Activated T-cell treated with anti-CD3 and anti-CD28 coated beads for 1 hour (primary cell): ENCODE measurements around the gene AKR1C2.
"Not testable (repeated sequence)": the region's sequence is repeated elsewhere in the genome, so short reads cannot be mapped to it uniquely, and the experiment has no call there.

ENCODE experiments used
- DNase-seq: peaks from one replicate; pipeline ENCODE4 v3.0.0-alpha.2; 2020; ENCODE audit warnings: low read depth

The AKR1C2 gene

DNA sequence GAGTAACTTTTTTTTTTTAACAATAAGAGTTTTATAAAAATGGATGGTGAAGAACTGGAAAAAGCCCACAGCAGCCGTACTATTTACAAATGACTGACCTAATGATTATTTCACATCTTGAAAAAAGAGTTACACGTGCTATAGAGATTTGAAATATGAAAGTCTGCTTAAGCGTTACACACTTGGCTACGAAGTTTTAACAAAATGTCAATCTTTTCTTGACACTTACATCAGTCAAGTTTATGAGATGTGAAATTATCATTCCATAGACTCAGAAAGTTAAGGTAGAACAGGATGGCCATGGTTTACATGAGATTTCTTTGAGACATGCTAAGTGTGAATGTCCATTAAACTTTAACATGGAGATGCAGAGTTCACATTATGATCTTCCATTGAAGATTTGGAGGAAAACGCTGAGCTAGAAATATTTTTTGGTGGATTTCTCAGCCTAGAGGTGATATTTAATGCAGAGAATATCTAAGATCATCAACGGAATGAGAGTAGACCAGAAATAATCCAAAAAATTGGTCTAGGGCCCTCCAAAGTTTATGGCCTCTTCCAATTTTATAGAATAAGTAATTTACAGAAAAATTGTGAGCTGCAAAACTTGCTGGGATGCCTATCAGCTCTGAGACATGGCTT is 15.5 kb downstream of the AKR1C2 start:
- DNase-seq, result not testable (repeated sequence)

DNA sequence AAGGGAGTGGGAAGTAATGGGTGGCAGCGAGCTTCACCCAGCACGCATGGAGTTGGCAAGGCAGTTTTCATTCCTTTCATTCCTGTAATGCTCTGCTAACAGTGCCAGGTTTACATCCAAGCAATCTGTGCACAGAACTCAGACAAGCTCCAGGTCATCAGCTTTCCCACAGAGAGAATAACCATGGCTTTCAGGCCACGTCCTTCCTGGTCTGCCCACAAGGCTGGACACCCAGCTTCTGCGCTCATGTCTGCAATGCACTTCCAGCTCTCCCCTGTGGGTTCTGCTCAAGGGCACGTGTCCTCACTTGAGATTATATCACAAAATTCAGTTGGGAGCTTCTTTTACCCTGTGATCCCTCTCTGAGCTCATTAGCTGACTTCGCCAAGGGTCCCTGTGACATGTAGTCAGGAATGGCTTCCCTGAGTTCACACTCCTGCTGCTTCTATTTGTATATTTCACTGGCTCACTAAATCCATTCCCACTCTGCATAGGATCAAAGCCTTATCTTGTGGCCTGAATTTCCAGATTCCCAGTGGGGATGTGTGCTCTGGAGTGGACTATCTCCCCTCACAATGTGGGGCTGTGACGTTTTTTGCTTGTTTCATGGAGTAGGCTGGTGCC is 18.6 kb downstream of the AKR1C2 start:
- DNase-seq, result no peak

DNA sequence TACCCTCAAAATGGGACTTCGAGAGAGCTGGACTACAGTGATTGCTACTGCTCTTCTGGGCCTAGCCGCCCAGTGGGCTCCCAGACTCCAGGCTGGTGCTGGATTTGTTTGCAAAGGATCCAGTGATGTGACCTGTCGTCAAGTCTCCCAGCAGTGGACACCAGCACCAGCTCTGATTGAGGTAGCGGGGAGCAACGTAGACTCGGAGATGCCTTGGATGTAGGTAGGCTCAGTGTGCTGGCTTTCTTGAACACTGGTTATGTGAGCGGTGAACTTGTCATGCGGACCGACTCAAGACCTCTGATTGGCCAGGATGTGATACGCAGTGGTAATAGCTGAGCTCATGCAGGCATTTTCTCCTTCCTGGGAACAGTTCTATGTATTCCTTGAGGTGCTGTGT is 19.4 kb downstream of the AKR1C2 start:
- no peak for DNase-seq

GRCh38 chr10:4983615-4984216 is 19.9 kb downstream of the AKR1C2 start:
- no peak for DNase-seq

- DNase-seq, result no peak
Measured at GRCh38 chr10:4982764-4983226, 20.9 kb downstream of the AKR1C2 start.

GRCh38 chr10:4981722-4982471 is 21.8 kb downstream of the AKR1C2 start:
- no peak for DNase-seq

GRCh38 chr10:4980793-4981192 is 22.9 kb downstream of the AKR1C2 start:
- no peak for DNase-seq

DNA sequence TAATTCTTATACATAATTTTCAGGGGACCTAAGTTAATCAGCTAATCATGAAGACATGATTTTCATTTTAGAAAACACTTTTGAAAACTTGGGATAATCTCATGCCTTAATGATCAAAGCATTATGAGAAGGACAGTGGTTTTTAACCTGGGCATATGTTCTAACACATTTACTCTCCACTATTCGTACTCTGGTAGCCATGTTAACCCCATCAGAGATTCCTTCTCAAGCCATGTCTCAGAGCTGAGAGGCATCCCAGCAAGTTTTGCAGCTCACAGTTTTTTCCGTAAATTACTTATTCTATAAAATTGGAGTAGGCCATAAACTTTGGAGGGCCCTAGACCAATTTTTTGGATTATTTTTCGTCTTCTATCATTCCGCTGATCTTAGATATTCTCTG is 24.8 kb downstream of the AKR1C2 start:
- no peak for DNase-seq

DNA sequence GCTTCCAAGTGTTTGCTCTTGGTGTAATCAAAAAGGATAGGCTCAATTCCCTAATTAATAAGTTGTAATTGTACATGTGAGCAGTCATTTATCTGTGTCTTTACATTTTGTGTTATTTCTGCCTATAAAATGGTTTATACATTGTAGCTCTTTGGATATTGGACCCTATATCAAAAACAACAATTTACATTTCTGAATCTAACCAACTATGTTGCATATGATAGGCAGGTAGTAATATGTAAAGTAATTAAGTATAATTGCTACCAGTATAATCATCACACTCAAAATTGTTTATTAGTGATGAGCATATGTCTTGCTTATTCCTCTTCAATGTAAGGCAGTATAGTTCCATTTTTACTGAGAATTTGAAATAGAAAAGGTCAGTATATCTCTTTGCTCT is 26.6 kb downstream of the AKR1C2 start:
- no peak for DNase-seq

- not testable (repeated sequence) for DNase-seq
Measured at GRCh38 chr10:4974400-4974799, 29.3 kb downstream of the AKR1C2 start.

GRCh38 chr10:4973294-4973693 is 30.4 kb downstream of the AKR1C2 start:
- DNase-seq, result not testable (repeated sequence)

- not testable (repeated sequence) for DNase-seq
Measured at GRCh38 chr10:4972369-4973142, 31.1 kb downstream of the AKR1C2 start.

GRCh38 chr10:4970362-4970761 is 33.3 kb downstream of the AKR1C2 start:
- not testable (repeated sequence) for DNase-seq

DNA sequence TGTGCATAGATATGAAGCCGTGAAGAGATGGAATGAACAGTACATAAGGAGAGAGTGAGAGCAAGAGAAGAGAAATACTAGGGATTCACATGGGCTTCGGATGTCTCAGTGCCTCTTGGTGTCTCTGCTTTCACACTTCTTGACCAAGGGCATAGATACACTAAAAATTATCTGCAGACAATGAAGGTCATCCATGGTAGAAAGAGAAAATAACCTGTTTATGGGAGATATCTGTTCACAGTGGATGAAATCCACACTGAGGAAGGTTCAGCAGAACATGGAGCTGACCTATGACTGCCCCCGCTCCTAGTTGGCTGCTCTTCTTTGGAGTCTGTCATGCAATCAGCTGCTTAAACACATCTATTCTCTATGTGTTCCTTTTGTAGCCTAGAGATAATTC is 34.4 kb downstream of the AKR1C2 start:
- DNase-seq, result not testable (repeated sequence)

DNA sequence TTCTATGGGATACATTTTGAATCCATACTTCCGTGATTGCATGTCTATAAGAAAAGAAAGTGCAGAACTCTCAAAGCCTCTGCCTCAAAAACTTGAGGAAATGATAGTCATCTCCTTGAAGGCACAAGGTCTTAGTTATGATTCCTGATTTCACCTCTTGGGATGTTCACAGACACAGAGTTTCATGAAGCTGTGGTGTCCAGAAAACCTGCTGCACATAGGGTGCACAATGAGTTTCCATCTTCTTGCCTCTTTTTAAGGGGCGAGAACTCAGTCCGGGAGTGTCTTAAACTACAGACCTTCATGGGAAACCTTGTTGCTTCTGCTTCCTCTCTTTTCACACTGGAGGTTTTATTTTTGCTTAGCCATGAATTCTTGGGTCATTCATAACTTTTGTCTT is 36.5 kb downstream of the AKR1C2 start:
- not testable (repeated sequence) for DNase-seq

GRCh38 chr10:4965763-4966162 is 37.9 kb downstream of the AKR1C2 start:
- DNase-seq, result not testable (repeated sequence)

GRCh38 chr10:4963815-4964154 is 39.9 kb downstream of the AKR1C2 start:
- not testable (repeated sequence) for DNase-seq

DNA sequence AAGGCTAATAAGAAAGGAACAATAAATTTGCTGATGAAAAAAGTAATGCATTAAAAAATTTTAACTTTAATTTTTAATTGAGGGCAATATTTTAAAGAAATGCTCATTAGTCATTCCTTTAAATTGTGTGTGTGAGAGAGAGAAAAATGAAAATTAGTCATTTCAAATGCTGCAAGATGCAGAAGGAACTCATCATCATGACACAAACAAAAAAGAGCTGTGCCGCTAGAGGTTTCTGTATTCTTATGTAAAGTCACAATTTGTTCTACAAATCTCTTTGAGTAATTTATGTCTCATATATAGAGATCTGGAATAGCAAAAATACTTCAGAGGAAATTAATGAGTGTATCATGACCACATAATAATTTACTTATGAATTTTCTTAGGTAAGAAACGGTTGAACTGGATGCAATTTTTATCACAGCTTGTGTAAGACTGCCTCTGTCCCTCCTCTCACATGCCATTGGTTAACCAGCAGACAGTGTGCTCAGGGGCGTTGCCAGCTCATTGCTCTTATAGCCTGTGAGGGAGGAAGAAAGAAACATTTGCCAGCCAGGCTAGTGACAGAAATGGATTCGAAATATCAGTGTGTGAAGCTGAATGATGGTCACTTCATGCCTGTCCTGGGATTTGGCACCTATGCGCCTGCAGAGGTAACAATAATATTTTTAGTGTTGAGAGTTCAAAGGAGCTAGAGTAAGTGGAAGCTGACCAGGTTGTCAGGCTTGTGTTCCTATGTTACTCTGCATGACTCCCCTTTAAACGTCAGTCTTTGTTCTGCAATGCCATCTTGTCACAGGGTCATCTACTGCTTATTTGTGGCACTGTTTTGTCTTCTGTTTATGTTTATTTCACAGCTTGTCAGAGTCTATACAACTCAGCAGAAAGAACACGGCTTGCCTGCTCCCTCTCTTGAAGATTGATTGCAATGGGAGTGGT is 40.5 kb downstream of the AKR1C2 start, which contains the start of gene AKR1C1:
TSS of gene AKR1C1 (plus strand) at position 540 of the 939 bp plus-strand sequence. CDS start at position 570, 30 bp downstream.
- not testable (repeated sequence) for DNase-seq

DNA sequence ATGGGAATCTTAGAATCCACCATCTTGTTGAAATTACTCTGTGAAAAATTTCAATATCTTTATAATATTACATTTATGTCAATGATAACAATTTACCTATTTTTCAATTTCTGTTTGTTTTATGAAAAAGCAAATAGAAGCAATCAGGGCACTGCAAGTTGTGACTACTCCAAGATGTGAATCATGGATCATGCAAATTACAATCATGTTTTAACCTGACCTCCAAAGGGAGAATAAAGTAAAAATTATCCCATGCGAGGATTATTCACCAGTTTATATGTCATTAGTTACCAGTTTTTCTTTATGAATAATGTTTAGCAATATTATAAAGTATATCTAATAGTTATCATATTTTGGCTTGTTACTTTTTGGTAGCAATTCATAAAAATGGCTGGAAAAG is 41.3 kb downstream of the AKR1C2 start:
- not testable (repeated sequence) for DNase-seq

GRCh38 chr10:4961558-4961957 is 42.1 kb downstream of the AKR1C2 start:
- DNase-seq, result not testable (repeated sequence)
